HepG2 (cell line): ENCODE measurements around the gene TRIM28. TPM values are rescaled to one million over a fixed set of nuclear protein-coding genes. Genes with fewer than 3 reads are reported as not detected.

Source experiments
- ATM ChIP-seq: fragments of 450-650 bp; IDR thresholded peaks from 2 replicates; pipeline ENCODE4 v1.7.1; 2017; ENCODE audit warnings: mild to moderate bottlenecking, borderline replicate concordance
- CBX1 ChIP-seq: IDR thresholded peaks from one replicate; pipeline ENCODE4 v1.6.1; 2016; ENCODE audit warnings: antibody characterized with exemption, low read depth
- CREBL2 ChIP-seq: sonication (generic); formaldehyde crosslinking; IDR thresholded peaks from 2 replicates; pipeline ENCODE4 v1.8.1; 2023; ENCODE audit warnings: missing genetic modification reagents, mild to moderate bottlenecking, borderline replicate concordance
- EEA1 ChIP-seq: sonication (generic); formaldehyde crosslinking; IDR thresholded peaks from 2 replicates; pipeline ENCODE4 v1.5.1; 2020; ENCODE audit warnings: mild to moderate bottlenecking, missing genetic modification reagents, borderline replicate concordance
- FOSL1 ChIP-seq: sonication (generic); formaldehyde crosslinking; IDR thresholded peaks from 2 replicates; pipeline ENCODE4 v1.9.0; 2021; ENCODE audit warnings: missing genetic modification reagents, borderline replicate concordance
- HNRNPK ChIP-seq: fragments of 200-400 bp; formaldehyde crosslinking; IDR thresholded peaks from 2 replicates; pipeline ENCODE4 v1.6.1; 2018; ENCODE audit warnings: low read length, low read depth, moderate library complexity, mild to moderate bottlenecking; ENCODE audit not compliant: poor library complexity, severe bottlenecking
- KLF11 ChIP-seq: IDR thresholded peaks from 2 replicates; pipeline ENCODE4 v1.6.1; 2016; ENCODE audit warnings: missing compliant biosample characterization
- KMT2A ChIP-seq: sonication (generic); formaldehyde crosslinking; IDR thresholded peaks from 2 replicates; pipeline ENCODE4 v1.4.0; 2020; ENCODE audit warnings: missing genetic modification reagents
- KMT2B ChIP-seq: IDR thresholded peaks from 2 replicates; pipeline ENCODE4 v1.6.1; 2016; ENCODE audit warnings: missing genetic modification reagents, missing compliant biosample characterization
- MAF1 ChIP-seq: sonication (generic); formaldehyde crosslinking; IDR thresholded peaks from 2 replicates; pipeline ENCODE4 v1.5.0; 2020; ENCODE audit warnings: missing genetic modification reagents, borderline replicate concordance
- MAFF ChIP-seq: IDR thresholded peaks from 2 replicates; pipeline ENCODE4 v1.6.1; 2011; ENCODE audit warnings: low read depth, low read length, improper control_type of control experiment
- MYC ChIP-seq: sonication (generic); formaldehyde crosslinking; IDR thresholded peaks from 2 replicates; pipeline ENCODE4 v1.9.0; 2021; ENCODE audit warnings: missing genetic modification reagents, borderline replicate concordance
- POLR2G ChIP-seq: fragments of 200-400 bp; formaldehyde crosslinking; IDR thresholded peaks from 2 replicates; pipeline ENCODE4 v1.6.1; 2018; ENCODE audit warnings: mild to moderate bottlenecking, low read depth, low read length, moderate library complexity
- RFX1 ChIP-seq: fragments of 450-650 bp; IDR thresholded peaks from 2 replicates; pipeline ENCODE4 v1.6.1; 2017
- SNAI1 ChIP-seq: sonication (generic); formaldehyde crosslinking; IDR thresholded peaks from 2 replicates; pipeline ENCODE4 v1.5.0; 2020; ENCODE audit warnings: mild to moderate bottlenecking, missing genetic modification reagents, borderline replicate concordance
- ZNF292 ChIP-seq: sonication (generic); formaldehyde crosslinking; IDR thresholded peaks from 2 replicates; pipeline ENCODE4 v1.8.1; 2022; ENCODE audit warnings: mild to moderate bottlenecking, low read depth, missing genetic modification reagents, borderline replicate concordance
- ZNF382 ChIP-seq: sonication (generic); formaldehyde crosslinking; IDR thresholded peaks from 2 replicates; pipeline ENCODE4 v1.5.0; 2020; ENCODE audit warnings: missing genetic modification reagents, mild to moderate bottlenecking, borderline replicate concordance
- ZNF383 ChIP-seq: sonication (generic); formaldehyde crosslinking; IDR thresholded peaks from 2 replicates; pipeline ENCODE4 v1.4.0; 2020; ENCODE audit warnings: missing genetic modification reagents, mild to moderate bottlenecking, borderline replicate concordance
- ZNF441 ChIP-seq: sonication (generic); formaldehyde crosslinking; IDR thresholded peaks from 2 replicates; pipeline ENCODE4 v1.7.0; 2021; ENCODE audit warnings: missing genetic modification reagents, borderline replicate concordance
- ZNF556 ChIP-seq: sonication (generic); formaldehyde crosslinking; IDR thresholded peaks from 2 replicates; pipeline ENCODE4 v1.4.0; 2020; ENCODE audit warnings: mild to moderate bottlenecking, missing genetic modification reagents, borderline replicate concordance
- ZNF746 ChIP-seq: sonication (generic); formaldehyde crosslinking; IDR thresholded peaks from 2 replicates; pipeline ENCODE4 v1.8.0; 2022; ENCODE audit warnings: mild to moderate bottlenecking, missing genetic modification reagents
- ZNF816 ChIP-seq: sonication (generic); formaldehyde crosslinking; IDR thresholded peaks from 2 replicates; pipeline ENCODE4 v1.8.0; 2022; ENCODE audit warnings: missing genetic modification reagents, mild to moderate bottlenecking, borderline replicate concordance
- ZSCAN22 ChIP-seq: sonication (generic); formaldehyde crosslinking; IDR thresholded peaks from 2 replicates; pipeline ENCODE4 v1.4.0; 2020; ENCODE audit warnings: mild to moderate bottlenecking, missing genetic modification reagents
- ZSCAN29 ChIP-seq: sonication (generic); formaldehyde crosslinking; conservative IDR thresholded peaks from 2 replicates; pipeline ENCODE4 v1.4.0; 2020; ENCODE audit warnings: mild to moderate bottlenecking, missing genetic modification reagents
- polyA plus RNA-seq, 8 experiments: library from polyadenylated mRNA; depleted of rRNA in 3 of 8; stranded (reverse) in 7 of 8; unstranded in 1 of 8; fragments of >200 nt; fragmentation: Illumina TruSeq in 4 of 8; extraction: Trizol in 4 of 8; gene quantifications; 2 replicates each; pipeline versions ENCODE4 v1.2.1 to v1.2.3, GENCODE V29; 2011 to 2016; ENCODE audit warnings: low read depth in 4 of 8, missing spikeins in 1 of 8, mixed read lengths in 1 of 8; ENCODE audit not compliant: insufficient read depth in 1 of 8
- total RNA-seq, 5 experiments: library from RNA; depleted of rRNA; stranded (reverse); fragments of >200 nt; fragmentation: Illumina TruSeq; extraction: Trizol; gene quantifications; 2 replicates each; pipeline ENCODE4 v1.2.3, GENCODE V29; 2016; ENCODE audit warnings: low read depth in 1 of 5
- TF ChIP-seq, protein P1 (sequence below): sonication (generic); formaldehyde crosslinking; IDR thresholded peaks from 2 replicates; pipeline ENCODE4 v1.5.0; 2020; ENCODE audit warnings: missing genetic modification reagents
- TF ChIP-seq, protein P2 (sequence below), 2 experiments: sonication (generic) in 1 of 2; formaldehyde crosslinking in 1 of 2; IDR thresholded peaks; 2 replicates each; pipeline versions ENCODE4 v1.4.0 to v1.6.1; 2018 to 2020; ENCODE audit warnings: missing genetic modification reagents in 2 of 2, borderline replicate concordance in 1 of 2, low read depth in 1 of 2, mild to moderate bottlenecking in 1 of 2, missing biosample characterization in 1 of 2

The TRIM28 gene
- total and polyA plus RNA-seq, 2 of the 13 experiments (the other 11 are each of a cell fraction or from before 2014, with no cell fraction given): 361 to 439 TPM

GRCh38 chr19:58575183-58576041 lies 31.5 kb downstream of the TRIM28 start (continued):
- TF ChIP-seq ZNF441 (CRISPR knock-in tag) (peak; percentile 95), ZNF746 (CRISPR knock-in tag) (peak; percentile 84; the same call in 1 of the 2 replicates), KLF11 (no peak), RFX1 (peak; percentile 93), KMT2B (CRISPR knock-in tag) (peak; percentile 61), POLR2G (peak; percentile 91), CREBL2 (peak; percentile 68; the same call in 1 of the 2 replicates), ZNF292 (CRISPR knock-in tag) (no peak), ZNF383 (peak; percentile 80; the same call in 1 of the 2 replicates), EEA1 (CRISPR knock-in tag) (peak; percentile 59; the same call in 1 of the 2 replicates), MYC (peak; percentile 46; the same call in 1 of the 2 replicates), KMT2A (CRISPR knock-in tag) (peak; percentile 58; the same call in 1 of the 2 replicates), HNRNPK (no peak), SNAI1 (peak; percentile 35; the same call in 1 of the 2 replicates), ATM (no peak), ZNF556 (no peak; the same call in 1 of the 2 replicates), MAF1 (no peak), ZSCAN22 (CRISPR knock-in tag) (no peak), ZNF382 (CRISPR knock-in tag) (no peak), FOSL1 (peak; percentile 48; the same call in 1 of the 2 replicates), MAFF (no peak), CBX1 (no peak), ZNF816 (CRISPR knock-in tag) (no peak), ZSCAN29 (0 out of 2 replicates have a peak, but pooled peaks have one; percentile 25)
- TF ChIP-seq, protein P1, sequence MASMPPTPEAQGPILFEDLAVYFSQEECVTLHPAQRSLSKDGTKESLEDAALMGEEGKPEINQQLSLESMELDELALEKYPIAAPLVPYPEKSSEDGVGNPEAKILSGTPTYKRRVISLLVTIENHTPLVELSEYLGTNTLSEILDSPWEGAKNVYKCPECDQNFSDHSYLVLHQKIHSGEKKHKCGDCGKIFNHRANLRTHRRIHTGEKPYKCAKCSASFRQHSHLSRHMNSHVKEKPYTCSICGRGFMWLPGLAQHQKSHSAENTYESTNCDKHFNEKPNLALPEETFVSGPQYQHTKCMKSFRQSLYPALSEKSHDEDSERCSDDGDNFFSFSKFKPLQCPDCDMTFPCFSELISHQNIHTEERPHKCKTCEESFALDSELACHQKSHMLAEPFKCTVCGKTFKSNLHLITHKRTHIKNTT (CRISPR knock-in tag): no peak
- TF ChIP-seq, protein P2, sequence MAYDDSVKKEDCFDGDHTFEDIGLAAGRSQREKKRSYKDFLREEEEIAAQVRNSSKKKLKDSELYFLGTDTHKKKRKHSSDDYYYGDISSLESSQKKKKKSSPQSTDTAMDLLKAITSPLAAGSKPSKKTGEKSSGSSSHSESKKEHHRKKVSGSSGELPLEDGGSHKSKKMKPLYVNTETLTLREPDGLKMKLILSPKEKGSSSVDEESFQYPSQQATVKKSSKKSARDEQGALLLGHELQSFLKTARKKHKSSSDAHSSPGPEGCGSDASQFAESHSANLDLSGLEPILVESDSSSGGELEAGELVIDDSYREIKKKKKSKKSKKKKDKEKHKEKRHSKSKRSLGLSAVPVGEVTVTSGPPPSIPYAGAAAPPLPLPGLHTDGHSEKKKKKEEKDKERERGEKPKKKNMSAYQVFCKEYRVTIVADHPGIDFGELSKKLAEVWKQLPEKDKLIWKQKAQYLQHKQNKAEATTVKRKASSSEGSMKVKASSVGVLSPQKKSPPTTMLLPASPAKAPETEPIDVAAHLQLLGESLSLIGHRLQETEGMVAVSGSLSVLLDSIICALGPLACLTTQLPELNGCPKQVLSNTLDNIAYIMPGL (CRISPR knock-in tag; IDR thresholded peaks at IDR 0.05; ENCODE audit: borderline replicate concordance in 1 of 2, low read depth in 1 of 2): peak; percentile 19 to 52; a peak in 1 of 4 replicates
